HEK293T (cell line): ENCODE data around the gene MAP7.
"Not testable (repeated sequence)": the region's sequence is repeated elsewhere in the genome, so short reads cannot be mapped to it uniquely, and the experiment has no call there.

Experiments used
- CTCF ChIA-PET: fragments of 350-600 bp; formaldehyde crosslinking; extraction: SDS; loops from one replicate; lab custom pipeline; 2021; ENCODE audit warnings: antibody characterized with exemption, inconsistent platforms; lab: Yijun Ruan, JAX
- POLR2A ChIA-PET: fragments of 350-600 bp; formaldehyde crosslinking; extraction: SDS; loops from one replicate; lab custom pipeline; 2020; ENCODE audit warnings: antibody characterized with exemption, inconsistent platforms; lab: Yijun Ruan, JAX
- DNase-seq: peaks from one replicate; pipeline ENCODE4 v3.0.0; 2012; ENCODE audit warnings: mixed read lengths; ENCODE audit errors: extremely low spot score
- ARNT ChIP-seq: fragments of 450-650 bp; IDR thresholded peaks from 2 replicates; pipeline ENCODE4 v1.6.1; 2017; ENCODE audit warnings: mild to moderate bottlenecking
- BHLHE40 ChIP-seq: fragments of 450-650 bp; IDR thresholded peaks from 2 replicates; pipeline ENCODE4 v1.6.1; 2016; ENCODE audit warnings: mild to moderate bottlenecking, moderate library complexity, borderline replicate concordance
- CTBP1 ChIP-seq: fragments of 450-650 bp; IDR thresholded peaks from 2 replicates; pipeline ENCODE4 v1.6.1; 2016; ENCODE audit warnings: borderline replicate concordance
- ELF4 ChIP-seq: fragments of 450-650 bp; IDR thresholded peaks from 2 replicates; pipeline ENCODE4 v1.6.1; 2017; ENCODE audit warnings: antibody characterized with exemption
- FOXA1 ChIP-seq: fragments of 450-650 bp; IDR thresholded peaks from 2 replicates; pipeline ENCODE4 v1.6.1; 2016; ENCODE audit warnings: mild to moderate bottlenecking
- FOXK2 ChIP-seq: fragments of 450-650 bp; IDR thresholded peaks from 2 replicates; pipeline ENCODE4 v1.6.1; 2016; ENCODE audit warnings: mild to moderate bottlenecking
- FOXM1 ChIP-seq: fragments of 450-650 bp; IDR thresholded peaks from 2 replicates; pipeline ENCODE4 v1.6.1; 2017; ENCODE audit warnings: mild to moderate bottlenecking, borderline replicate concordance
- HDGF ChIP-seq: fragments of 450-650 bp; IDR thresholded peaks from 2 replicates; pipeline ENCODE4 v1.6.1; 2017; ENCODE audit warnings: antibody characterized with exemption, borderline replicate concordance
- L3MBTL2 ChIP-seq: fragments of 450-650 bp; conservative IDR thresholded peaks from 2 replicates; pipeline ENCODE4 v1.6.1; 2016; ENCODE audit warnings: mild to moderate bottlenecking
- LEF1 ChIP-seq: fragments of 450-650 bp; IDR thresholded peaks from 2 replicates; pipeline ENCODE4 v1.6.1; 2017; ENCODE audit warnings: mild to moderate bottlenecking, borderline replicate concordance
- NFRKB ChIP-seq: fragments of 450-650 bp; IDR thresholded peaks from 2 replicates; pipeline ENCODE4 v1.6.1; 2016; ENCODE audit warnings: mild to moderate bottlenecking, moderate library complexity
- PKNOX1 ChIP-seq: fragments of 450-650 bp; IDR thresholded peaks from 2 replicates; pipeline ENCODE4 v1.6.1; 2016
- SP1 ChIP-seq: fragments of 450-650 bp; IDR thresholded peaks from 2 replicates; pipeline ENCODE4 v1.6.1; 2017
- SUZ12 ChIP-seq: fragments of 450-650 bp; IDR thresholded peaks from 2 replicates; pipeline ENCODE4 v1.6.1; 2016; ENCODE audit warnings: mild to moderate bottlenecking
- TARDBP ChIP-seq: fragments of 450-650 bp; IDR thresholded peaks from 2 replicates; pipeline ENCODE4 v1.6.1; 2016
- ZNF384 ChIP-seq: fragments of 450-650 bp; IDR thresholded peaks from 2 replicates; pipeline ENCODE4 v1.6.1; 2016

MAP7 gene

GRCh38 chr6:136494710-136495109 lies 55.5 kb downstream of the MAP7 start:
- CTCF ChIA-PET = no interaction called here
- POLR2A ChIA-PET = no interaction called here
- TF ChIP-seq SP1 (no peak), SUZ12 (no peak), HDGF (no peak), ZNF384 (no peak), LEF1 (no peak), TARDBP (no peak), FOXM1 (no peak), BHLHE40 (no peak), L3MBTL2 (no peak), ELF4 (no peak)
- no peak for DNase-seq

GRCh38 chr6:136494059-136494458 lies 56.2 kb downstream of the MAP7 start:
- ChIA-PET CTCF (no interaction called here), POLR2A (no interaction called here)
- no peak for DNase-seq
- no peak for TF ChIP-seq FOXK2
- no peak for TF ChIP-seq PKNOX1
- no peak for TF ChIP-seq NFRKB
- no peak for TF ChIP-seq BHLHE40
- TF ChIP-seq SP1 = no peak
- no peak for TF ChIP-seq CTBP1
- no peak for TF ChIP-seq HDGF
- no peak for TF ChIP-seq ELF4
- no peak for TF ChIP-seq FOXM1
- no peak for TF ChIP-seq L3MBTL2
- no peak for TF ChIP-seq ZNF384

GRCh38 chr6:136492409-136492808 lies 57.8 kb downstream of the MAP7 start:
- DNase-seq = no peak
- POLR2A ChIA-PET = no interaction called here
- CTCF ChIA-PET = no interaction called here
- TF ChIP-seq HDGF = no peak
- no peak for TF ChIP-seq CTBP1
- TF ChIP-seq SUZ12 = no peak
- no peak for TF ChIP-seq ARNT
- no peak for TF ChIP-seq ZNF384

- CTCF ChIA-PET = no interaction called here
These were observed 58.5 kb downstream of the MAP7 start for GRCh38 chr6:136491754-136492153.

GRCh38 chr6:136491251-136491650 lies 59.0 kb downstream of the MAP7 start:
- POLR2A ChIA-PET = no interaction called here
- CTCF ChIA-PET = no interaction called here
- DNase-seq = no peak
- TF ChIP-seq NFRKB (no peak), LEF1 (no peak), ZNF384 (no peak), BHLHE40 (no peak), ARNT (no peak), PKNOX1 (no peak), TARDBP (no peak), L3MBTL2 (no peak), SUZ12 (no peak), ELF4 (no peak), SP1 (no peak), FOXM1 (no peak), FOXK2 (no peak), CTBP1 (no peak), HDGF (no peak), FOXA1 (no peak)

More at GRCh38 chr6:136491754-136492153, 58.5 kb downstream of the MAP7 start:
- TF ChIP-seq FOXK2 (no peak), ARNT (no peak), FOXA1 (no peak), FOXM1 (no peak), SUZ12 (no peak), TARDBP (no peak), ELF4 (no peak), L3MBTL2 (no peak), NFRKB (no peak), BHLHE40 (no peak), PKNOX1 (no peak), HDGF (no peak), ZNF384 (no peak), SP1 (no peak), LEF1 (no peak), CTBP1 (no peak)
- POLR2A ChIA-PET = no interaction called here
- no peak for DNase-seq

- CTCF ChIA-PET, DNase-seq, POLR2A ChIA-PET: not testable (repeated sequence)
These were observed 60.6 kb downstream of the MAP7 start for GRCh38 chr6:136489689-136490033.

GRCh38 chr6:136487759-136488425 lies 62.3 kb downstream of the MAP7 start:
- DNase-seq = no peak
- TF ChIP-seq TARDBP = no peak
- no peak for TF ChIP-seq FOXM1
- no peak for TF ChIP-seq FOXK2
- TF ChIP-seq FOXA1 = no peak
- TF ChIP-seq L3MBTL2 = no peak
- no peak for TF ChIP-seq LEF1
- TF ChIP-seq ELF4 = no peak
- no peak for TF ChIP-seq SUZ12
- TF ChIP-seq ARNT = no peak
- TF ChIP-seq BHLHE40 = no peak
- TF ChIP-seq NFRKB = no peak
- TF ChIP-seq SP1 = no peak
- TF ChIP-seq HDGF = no peak
- TF ChIP-seq CTBP1 = no peak
- TF ChIP-seq ZNF384 = no peak
- TF ChIP-seq PKNOX1 = no peak
- ChIA-PET CTCF (no interaction called here), POLR2A (no interaction called here)
